Raji (cell line): ENCODE data around the gene RASAL2.

Source experiments
- POLR2A ChIP-seq: IDR thresholded peaks from 2 replicates; pipeline ENCODE4 v1.6.1; 2011; ENCODE audit warnings: low read depth, low read length, control low read depth; ENCODE audit not compliant: insufficient read depth

RASAL2 gene

DNA sequence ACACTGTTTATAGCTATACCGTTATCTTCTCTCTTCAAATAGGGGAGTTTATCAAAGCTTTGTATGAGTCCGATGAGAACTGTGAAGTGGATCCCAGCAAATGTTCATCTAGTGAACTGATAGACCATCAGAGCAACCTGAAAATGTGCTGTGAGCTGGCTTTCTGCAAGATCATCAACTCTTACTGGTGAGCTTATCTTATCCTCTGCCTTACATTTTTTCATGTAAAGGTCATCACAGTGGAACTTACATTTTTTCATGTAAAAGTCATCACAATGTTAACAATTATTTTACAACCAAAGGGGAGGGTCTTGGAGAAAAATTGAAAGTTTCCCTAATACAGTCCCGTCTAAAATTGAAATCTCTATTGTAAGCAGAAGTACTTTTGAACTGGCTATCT, 357.6 kb downstream of the RASAL2 start:
- no peak for TF ChIP-seq POLR2A

GRCh38 chr1:178452013-178452412, 358.1 kb downstream of the RASAL2 start:
- TF ChIP-seq POLR2A = no peak

DNA sequence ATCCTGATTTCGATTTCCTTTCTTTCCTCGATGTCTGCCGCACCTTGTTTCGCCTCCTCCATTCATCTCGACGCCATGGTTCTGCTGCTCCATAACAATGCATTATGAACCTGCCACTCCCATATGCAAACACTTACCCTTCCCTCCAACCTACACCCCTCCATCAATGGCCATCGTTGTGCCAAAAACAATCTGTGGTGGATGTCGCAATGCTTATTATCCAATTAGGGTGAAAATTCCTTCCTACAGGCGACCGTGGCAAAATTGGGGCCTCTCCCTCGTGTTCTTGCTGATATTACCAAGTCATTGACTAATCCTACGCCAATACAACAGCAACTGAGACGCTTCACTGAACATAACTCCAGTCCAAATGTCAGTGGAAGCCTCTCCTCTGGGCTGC, 362.6 kb downstream of the RASAL2 start:
- no peak for TF ChIP-seq POLR2A

DNA sequence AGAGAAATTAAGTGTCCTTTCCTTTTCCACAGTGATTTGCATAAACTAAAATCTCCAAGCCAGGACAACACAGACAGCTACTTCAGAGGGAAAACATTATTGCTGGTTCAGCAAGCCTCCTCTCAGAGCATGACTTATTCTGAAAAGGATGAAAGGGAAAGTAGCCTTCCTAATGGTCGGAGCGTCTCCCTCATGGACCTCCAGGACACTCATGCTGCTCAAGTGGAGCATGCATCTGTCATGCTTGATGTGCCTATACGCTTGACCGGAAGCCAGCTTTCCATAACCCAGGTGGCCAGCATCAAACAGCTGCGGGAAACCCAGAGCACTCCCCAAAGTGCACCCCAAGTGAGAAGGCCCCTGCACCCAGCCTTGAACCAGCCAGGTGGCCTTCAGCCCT, 363.7 kb downstream of the RASAL2 start:
- TF ChIP-seq POLR2A = no peak

DNA sequence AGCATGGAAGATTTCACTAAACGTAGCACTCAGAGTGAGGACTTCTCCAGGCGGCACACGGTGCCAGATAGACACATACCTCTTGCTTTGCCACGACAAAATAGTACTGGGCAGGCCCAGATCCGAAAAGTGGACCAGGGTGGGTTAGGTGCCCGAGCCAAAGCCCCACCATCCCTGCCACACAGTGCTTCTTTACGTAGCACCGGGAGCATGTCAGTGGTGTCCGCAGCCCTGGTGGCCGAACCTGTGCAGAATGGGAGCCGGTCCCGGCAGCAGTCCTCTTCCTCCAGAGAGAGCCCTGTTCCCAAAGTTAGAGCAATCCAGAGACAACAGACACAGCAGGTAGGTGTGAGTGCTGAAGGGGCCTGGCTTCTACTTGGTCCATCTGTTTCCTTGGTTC, 364.3 kb downstream of the RASAL2 start:
- no peak for TF ChIP-seq POLR2A

- no peak for TF ChIP-seq POLR2A
Observed at GRCh38 chr1:178461104-178461503, 367.2 kb downstream of the RASAL2 start.

GRCh38 chr1:178461701-178462100, 367.8 kb downstream of the RASAL2 start:
- no peak for TF ChIP-seq POLR2A

GRCh38 chr1:178464141-178464540, 370.2 kb downstream of the RASAL2 start:
- no peak for TF ChIP-seq POLR2A

- TF ChIP-seq POLR2A = no peak
Observed at GRCh38 chr1:178464566-178464965, 370.7 kb downstream of the RASAL2 start.

GRCh38 chr1:178465011-178465410, 371.1 kb downstream of the RASAL2 start:
- TF ChIP-seq POLR2A = no peak

DNA sequence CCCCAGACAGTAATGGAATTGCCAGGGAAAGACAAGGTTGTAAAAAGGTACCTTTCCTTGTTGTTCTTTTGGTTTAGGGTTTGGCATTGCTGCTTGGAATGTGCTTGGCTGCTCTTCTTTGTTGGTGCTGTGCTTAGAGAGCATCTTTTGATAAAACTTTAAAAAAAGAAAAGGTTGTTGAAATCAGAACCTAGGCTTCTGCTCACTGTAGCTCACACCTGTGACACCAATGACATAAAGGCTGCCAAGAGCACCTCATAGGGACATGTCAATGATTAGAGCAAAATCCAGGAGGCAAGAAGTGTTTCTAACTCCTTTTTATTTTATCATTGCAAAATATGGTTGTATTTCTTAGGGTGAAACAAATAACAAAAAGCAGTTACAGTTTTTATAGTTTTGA, 373.9 kb downstream of the RASAL2 start:
- no peak for TF ChIP-seq POLR2A

DNA sequence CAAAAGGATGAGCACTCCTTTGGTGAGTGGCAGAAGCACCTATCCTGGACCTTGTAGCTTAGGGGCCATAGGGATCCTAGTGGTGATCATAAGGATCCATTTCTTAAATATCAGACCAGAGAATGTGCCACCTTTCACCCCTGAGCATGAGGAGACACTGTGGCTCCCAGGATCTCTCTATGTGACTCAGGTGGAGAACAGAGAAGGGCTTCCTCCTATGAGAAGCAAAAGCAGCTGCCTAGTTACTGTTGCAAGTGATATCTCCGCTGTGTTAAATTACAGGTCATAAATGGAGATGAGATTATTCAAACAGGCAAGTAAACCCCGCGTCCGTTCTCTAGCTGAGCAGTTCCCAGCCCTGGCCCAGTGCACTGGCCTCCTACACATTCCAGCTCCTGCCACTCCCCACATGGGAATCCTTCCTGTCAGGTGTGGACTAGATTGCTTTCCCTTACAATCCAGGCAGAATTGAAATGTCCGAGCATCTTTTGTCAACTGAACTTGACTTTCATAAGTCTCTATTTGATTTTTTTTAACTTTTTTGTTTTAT, 376.6 kb downstream of the RASAL2 start:
- no peak for TF ChIP-seq POLR2A

GRCh38 chr1:178472531-178472930, 378.6 kb downstream of the RASAL2 start:
- no peak for TF ChIP-seq POLR2A

DNA sequence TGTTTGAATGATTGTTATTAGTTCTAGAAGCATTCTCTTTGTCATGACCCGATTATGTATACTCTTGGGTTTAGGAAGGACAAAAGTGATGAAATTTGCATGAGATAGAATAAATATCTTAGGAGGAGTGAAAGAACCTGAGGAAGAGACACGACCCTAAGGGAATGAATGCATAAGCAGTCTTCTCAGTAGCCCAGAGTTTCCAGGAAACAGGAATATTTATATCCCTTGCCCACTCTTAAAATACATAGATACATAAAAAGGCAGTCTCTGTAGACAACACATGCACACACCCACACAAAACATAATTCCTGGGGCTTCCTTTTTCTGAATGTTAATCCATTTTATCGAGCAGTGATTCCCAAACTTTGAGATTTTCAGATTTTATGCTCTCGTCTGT, 383.5 kb downstream of the RASAL2 start:
- no peak for TF ChIP-seq POLR2A

- TF ChIP-seq POLR2A = no peak
Observed at GRCh38 chr1:178477841-178478240, 383.9 kb downstream of the RASAL2 start.

DNA sequence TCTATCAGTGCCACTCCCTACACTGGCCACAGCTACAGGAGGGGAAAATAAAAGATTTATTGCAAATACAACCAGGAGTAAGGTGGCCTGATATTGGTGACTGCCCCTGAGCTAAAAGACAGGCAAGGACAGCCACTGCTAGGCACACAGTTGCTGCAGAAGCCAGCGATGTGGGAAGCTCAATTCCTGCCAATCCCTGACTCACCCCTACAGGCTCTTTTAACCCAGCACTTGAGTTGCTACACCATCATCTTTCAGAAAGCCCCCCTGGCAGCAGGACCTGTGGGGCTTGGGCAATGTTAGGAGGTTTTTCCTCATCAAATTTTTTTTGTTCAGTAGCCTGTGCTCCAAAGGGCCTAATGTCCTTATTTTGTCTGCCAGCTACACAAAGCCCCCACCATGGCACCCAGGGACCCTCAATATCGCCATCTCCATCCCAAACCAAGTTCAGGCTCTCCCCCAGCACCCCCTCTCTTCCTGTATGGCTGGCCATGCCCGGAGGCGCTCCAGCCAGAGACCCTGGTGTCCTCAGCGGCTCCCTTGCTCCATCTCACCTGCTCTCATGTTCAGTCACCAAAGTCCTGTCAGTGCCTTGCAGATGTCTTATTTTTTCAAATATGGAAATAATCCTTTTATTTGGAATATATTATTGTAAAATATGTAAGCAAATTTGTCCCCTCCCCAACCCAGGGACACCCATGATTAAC, 389.5 kb downstream of the RASAL2 start:
- TF ChIP-seq POLR2A = no peak

GRCh38 chr1:178484698-178485225, 390.9 kb downstream of the RASAL2 start:
- no peak for TF ChIP-seq POLR2A
